NCI-H146 (cell line): ENCODE data around the gene INTU.
A peak's percentile ranks its signal among the peaks of the same experiment; 100 is the strongest.
"Not testable (repeated sequence)": the region's sequence is repeated elsewhere in the genome, so short reads cannot be mapped to it uniquely, and the experiment has no call there.

Experiments used
- DNase-seq: peaks from one replicate; lab custom pipeline; 2025; lab: John Stamatoyannopoulos, UW

Gene INTU

DNA sequence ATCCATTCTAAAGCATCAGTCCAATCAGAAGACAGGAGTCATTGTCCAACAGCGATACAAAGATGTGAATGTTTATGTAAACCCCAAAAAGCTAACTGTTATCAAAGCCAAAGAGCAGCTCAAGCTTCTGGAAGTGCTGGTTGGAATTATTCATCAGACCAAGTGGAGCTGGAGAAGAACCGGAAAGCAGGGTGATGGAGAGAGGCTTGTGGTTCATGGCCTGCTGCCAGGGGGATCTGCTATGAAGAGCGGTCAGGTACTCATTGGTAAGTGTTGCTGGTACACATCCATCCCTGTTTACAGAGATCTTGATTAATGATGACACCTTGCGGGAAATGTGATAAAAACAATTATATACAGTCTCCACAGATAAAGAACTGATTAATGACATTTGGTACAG is 11.0 kb downstream of the INTU start:
- DNase-seq = no peak

DNA sequence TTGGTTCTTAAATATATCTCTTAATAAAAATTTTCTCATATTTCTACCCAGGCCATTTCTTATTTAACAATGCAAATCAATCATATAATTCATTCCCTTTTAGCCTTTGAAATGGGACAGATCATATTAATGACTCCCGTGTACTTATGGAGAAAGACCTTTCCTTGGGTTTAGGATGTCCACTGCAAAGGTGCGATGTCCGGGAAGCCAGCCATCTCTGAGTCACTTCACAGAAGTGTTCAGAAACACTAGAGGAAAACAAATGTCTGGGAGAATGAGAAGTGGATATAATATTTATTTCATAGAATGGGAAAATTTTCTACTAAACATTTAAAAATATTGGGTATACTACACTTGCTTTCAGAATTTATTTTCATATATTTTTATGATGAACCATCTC is 15.3 kb downstream of the INTU start:
- DNase-seq = no peak

DNA sequence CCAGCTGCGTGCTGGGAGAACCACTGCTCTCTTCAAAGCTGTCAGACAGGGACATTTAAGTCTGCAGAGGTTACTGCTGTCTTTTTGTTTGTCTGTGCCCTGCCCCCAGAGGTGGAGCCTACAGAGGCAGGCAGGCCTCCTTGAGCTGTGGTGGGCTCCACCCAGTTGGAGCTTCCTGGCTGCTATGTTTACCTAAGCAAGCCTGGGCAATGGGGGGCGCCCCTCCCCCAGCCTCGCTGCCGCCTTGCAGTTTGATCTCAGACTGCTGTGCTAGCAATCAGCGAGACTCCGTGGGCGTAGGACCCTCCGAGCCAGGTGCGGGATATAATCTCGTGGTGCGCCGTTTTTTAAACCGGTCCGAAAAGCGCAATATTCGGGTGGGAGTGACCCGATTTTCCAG is 22.8 kb downstream of the INTU start:
- DNase-seq = not testable (repeated sequence)

DNA sequence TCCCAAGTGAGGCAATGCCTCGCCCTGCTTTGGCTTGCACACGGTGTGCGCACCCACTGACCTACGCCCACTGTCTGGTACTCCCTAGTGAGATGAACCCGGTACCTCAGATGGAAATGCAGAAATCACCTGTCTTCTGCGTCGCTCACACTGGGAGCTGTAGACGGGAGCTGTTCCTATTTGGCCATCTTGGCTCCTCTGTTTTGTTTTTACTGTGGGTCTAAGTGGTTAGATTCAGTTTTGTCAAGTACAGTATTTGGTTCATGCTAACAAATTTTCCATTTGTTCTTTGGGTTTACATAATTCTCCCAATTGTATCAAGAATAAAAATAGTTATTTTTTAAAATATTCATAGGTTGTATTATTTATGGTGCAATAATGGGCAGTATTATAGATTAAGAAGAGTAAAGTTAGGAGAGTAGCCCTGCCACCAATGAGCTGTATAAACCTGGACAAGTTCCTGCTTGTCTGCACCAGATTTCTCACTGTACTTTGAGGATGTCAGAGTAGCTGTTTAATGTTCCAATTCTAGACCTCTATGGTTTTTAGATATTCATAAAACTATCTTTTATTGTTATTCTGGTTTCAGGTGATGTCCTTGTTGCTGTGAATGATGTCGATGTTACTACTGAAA is 23.4 kb downstream of the INTU start:
- no peak for DNase-seq

DNA sequence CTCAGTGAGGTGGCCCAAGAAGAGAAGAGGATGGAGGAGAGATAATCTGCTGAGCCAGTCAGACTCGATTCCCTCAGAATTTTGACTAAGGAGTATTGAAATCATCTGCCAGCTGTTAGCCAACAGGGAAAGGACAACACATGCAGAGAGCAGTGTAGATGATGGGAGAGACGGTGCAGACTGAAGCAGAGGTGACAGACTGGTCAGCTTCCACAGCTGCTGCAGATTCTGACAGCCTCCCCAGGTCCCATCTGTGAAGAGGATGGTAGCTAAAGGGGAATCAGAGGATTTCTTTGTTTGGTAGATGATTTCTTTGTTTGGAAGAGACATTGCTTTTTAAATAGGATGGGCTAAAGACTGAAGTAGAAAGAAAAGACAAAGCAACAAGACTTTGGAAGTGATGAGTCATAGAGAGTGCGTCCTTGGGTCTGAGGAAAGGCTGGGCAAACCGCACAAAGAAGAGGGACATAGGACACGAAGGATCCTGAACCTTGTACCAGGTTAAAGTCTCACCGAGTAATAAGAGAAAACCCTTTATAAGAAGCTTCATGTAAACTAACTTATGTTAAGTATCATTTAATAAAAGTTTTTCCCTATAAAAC is 27.6 kb downstream of the INTU start:
- DNase-seq = no peak

DNA sequence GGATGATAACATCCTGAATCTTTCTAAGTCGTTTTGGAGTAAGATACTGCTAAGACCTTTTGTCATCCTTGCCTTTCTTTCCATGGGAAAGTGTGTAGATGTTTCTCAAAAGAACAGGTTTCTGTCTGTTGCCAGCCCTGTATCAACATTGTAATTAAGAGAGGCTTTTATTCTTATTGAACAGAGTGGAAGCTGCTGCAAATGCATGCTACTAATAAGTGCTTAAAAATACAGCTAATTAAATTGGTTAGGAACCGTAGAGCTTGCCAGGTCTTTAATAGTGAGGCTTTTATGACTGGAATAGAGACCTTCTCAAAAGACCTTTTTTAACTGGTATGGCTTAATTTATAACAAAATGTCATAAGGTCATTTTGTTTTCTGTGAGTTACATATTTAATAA is 34.4 kb downstream of the INTU start:
- no peak for DNase-seq

DNA sequence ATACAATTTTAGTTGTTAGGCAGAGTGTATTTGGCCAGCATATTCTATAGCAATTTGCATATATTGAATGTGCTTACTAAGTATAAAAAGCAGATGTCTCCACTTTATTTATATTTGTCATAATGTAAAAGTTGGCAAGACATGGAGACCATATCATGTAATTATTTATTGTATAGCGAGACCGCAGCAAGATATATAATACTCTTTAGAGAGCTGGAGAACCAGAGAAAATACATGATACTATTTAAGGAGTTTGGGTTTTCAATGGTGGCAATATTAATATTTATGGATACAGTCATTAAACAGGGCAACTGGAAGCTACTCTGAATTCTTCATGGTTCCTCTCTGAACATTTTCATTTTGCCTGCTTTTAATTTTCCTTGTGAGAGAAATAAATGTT is 35.0 kb downstream of the INTU start:
- no peak for DNase-seq

DNA sequence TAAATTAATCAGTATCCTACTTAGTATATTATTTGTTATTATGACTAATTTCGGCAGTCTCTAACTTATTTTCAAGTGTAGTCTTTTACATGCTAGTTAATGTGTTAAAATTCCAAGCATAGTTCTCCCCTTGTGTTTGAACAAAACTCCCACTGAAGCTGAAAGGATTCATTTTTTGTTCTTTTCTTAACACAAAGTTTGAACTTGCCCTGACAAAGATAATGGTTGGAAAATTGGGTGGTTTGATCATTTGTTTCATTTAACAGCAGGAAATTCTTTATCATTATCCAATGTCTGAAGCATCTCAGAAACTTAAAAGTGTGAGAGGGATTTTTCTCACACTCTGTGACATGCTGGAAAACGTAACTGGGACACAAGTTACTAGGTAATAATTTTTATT is 36.0 kb downstream of the INTU start:
- no peak for DNase-seq

DNA sequence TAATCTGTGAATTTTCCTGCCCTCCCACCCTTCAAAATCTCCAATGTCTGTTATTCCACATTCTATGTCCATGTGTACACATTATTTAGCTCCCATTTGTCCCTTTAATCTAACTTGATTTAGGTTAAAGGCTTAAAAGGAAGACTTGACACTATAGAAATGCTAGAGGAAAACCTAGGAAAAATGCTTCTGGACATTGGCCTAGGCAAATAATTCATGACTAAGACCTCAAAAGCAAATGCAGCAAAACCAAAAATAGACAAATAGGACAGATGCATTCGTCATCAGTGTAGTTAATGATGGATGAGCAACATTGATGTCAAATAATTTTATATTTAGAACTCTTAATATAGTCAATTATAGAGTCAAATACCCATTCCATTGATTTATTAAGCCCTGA is 36.9 kb downstream of the INTU start:
- no peak for DNase-seq

DNA sequence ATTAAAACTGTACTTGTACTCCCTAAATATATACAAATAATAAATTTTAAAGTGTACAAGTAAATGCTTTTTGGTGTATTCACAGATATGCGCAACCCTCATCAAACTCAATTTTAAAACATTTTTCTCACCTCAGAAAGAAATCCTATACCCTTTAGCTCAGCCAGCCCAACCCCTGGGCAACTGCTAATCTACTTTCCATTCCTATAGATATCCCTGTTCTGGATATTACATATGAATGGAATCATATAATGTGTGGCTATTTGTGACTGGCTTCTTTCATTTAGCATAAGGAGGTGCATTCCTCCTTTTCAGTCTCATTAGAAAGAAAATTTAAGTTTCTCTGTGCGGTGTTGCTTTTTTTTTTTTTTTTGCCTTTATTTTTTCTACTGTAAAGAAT is 39.4 kb downstream of the INTU start:
- no peak for DNase-seq

DNA sequence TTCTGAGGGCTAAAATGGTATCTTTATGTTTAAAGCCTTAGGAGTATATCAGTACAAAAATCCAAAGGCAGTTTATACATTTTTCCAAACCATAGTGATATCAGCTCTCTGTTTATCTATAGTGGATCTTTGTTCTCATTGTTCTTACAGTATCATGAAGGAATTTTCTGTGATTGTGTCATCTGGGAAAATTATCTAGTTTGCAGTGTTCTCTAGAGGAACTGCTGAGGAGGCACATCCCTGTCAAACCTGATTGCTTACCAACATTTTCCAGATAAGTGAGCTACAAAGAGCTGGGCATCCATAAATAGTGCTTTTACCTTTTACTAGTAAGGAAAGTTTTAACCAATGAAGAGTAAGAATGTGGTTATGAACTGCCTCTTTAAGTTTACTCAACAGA is 52.5 kb downstream of the INTU start:
- no peak for DNase-seq

DNA sequence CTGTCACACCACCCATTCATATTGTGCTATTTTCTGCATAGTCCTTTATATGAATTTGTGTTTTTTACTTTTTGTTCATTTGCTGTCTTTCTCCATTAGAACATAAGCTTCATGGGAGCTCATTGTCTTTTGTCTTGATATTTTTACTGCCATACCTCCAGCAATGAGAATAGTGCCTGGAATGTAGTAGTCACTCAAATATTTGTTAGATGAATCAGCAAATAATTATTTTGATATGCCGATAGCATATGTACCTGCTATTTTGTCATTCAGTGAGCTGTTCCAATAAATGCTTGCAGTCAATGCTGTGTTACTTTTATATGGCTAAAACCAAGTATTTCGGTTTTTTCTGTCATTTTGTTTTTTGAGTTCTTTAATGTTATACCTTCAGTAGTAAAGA is 53.9 kb downstream of the INTU start:
- no peak for DNase-seq

DNA sequence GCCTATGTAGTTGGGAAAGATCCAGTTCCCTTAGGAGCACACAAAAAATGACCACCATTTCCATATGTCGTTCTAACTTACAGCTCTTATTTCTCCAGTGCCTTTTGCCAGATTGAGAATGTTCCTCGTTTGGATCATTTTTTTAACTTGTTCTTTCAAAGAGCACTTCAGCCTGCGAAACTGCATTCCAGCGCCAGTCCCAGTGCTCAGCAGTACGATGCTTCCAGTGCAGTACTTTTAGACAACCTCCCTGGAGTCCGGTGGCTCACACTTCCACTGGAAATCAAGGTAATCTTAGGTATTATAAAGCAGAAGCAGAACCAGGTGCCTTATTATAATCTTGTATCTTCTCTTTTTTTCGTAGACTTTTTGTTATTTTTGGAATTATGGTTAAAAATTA is 54.8 kb downstream of the INTU start:
- no peak for DNase-seq

DNA sequence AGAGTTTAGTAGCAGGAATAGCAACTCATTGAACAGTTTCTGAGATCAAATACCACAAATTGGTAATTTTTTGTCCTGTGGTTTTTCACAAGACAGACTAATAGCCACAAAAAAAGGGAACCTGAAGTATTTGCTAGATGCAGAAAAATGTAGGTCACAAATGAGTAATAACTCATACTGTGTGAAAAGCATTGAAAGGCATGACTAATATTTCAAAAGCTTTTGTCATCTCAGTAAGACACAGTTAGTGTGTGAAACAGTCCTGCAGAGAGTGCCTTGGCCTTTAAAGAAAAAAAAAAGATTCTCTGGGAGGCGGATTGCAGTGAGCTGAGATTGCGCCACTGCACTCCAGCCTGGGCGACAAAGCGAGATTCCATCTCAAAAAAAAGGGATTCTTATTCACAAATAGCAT is 66.0 kb downstream of the INTU start:
- DNase-seq = no peak

DNA sequence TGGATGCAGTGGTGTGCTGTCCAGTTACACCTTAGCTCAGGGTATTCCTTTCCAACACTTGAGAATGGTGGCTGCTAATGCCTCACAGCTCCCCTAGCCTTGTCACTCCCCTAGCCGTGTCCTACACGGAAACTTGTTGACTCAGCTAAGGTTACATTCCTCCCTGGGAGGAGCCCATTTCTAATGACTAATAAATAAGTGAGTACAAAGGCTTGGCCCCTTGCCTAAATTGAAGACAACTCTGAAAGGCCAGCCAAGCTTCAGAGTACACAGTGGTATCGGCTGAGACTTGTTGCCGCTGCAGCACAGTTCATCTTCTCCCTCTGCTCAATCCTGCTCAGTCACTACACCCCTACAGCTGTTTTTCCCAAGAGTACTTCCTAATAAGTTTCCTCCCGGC is 76.2 kb downstream of the INTU start:
- DNase-seq = no peak

DNA sequence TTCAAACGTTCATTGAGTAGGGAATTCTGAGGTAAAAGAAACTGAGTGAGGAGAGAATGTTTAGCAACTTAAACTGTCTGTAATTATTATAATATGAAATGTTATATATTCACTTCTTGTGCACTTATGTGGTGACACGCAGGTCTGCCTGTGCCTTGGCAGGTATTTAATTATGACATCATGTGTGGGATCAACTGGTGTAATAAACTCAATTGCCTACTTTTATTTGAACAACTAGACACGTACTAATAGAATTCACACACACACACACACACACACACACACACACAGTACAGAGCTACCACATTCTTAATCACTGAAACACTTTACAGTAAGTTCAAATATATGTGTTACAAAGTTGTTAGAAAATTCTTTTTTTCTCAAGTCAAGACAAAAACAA is 76.7 kb downstream of the INTU start:
- no peak for DNase-seq

DNA sequence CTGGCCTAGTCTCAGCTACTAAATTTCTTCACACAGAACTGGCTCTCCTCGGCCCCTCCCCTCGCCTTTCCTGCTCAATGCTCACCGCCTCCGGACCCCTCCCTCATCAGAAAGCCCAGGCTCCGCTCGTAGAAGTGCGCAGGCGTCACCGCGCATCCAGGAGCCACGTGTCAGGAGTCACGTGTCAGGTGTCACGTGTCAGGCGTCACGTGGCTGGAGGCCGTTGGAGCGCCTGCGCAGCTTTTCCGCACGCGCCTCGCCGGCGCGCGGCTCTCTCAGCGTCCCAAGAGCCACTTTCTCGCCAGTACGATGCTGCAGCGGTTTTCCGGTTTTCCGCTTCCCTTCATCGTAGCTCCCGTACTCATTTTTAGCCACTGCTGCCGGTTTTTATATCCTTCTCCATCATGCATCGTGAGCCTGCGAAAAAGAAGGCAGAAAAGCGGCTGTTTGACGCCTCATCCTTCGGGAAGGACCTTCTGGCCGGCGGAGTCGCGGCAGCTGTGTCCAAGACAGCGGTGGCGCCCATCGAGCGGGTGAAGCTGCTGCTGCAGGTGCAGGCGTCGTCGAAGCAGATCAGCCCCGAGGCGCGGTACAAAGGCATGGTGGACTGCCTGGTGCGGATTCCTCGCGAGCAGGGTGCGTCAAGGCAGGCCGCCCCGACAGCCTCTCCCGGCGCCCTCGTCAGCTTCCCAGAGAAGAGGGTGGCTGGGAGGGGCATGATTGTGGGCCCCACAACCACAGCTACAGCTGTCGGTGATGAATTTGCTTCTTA is 97.6 kb downstream of the INTU start, which contains the start of gene SLC25A31:
Gene SLC25A31 (plus strand): TSS at position 259 of the 772 bp plus-strand sequence. CDS start 146 bp downstream, at position 405.
- DNase-seq = no peak

DNA sequence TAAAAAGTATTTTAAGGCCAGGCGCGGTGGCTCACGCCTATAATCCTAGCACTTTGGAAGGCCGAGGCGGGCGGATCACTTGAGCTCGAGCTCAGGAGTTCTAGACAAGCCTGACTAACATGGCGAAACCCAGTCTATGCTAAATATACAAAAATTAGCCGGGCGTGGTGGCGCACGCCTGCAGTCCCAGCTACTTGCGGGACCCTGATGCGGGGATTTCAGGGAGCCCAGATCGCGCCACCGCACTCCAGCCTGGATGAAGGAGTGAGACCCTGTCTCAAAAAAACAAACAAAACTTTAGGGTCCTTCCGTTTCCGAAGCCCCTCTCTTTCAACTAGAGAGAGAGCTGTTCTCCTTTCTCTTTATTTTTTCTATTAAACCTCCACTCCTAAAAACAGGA is 98.6 kb downstream of the INTU start:
- DNase-seq = no peak

DNA sequence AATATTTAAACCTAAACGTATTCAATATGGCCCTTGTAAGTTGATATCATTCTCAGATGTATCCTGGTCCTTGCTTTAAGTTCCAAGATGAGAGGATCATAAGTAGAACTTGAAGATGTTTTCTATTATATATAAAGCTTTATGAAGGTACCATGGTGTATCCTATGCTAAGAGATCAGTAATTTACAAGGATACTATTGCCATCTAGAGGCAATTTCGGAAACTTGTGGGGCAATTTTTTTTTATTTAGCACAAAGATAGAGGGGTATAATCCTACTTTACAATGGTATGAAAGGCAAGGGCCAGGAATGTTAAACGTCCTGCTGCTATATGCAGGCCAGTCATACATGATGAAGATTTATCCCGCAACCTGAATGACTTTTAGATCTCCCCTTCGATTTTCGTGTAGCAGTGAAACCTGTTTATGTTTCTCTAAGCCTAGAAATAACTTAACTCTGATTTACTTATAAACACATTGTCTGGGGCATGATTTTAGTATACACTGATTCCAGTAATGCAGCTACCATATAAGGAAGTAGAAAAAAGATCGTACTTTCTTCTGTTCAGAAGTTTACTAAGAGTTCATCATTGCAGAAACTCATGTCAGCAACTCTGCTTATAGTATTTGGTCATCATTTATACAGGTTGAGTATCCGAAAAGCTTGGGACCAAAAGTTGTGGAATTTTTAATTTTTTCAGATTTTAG is 100.0 kb downstream of the INTU start:
- DNase-seq = peak; percentile 16

DNA sequence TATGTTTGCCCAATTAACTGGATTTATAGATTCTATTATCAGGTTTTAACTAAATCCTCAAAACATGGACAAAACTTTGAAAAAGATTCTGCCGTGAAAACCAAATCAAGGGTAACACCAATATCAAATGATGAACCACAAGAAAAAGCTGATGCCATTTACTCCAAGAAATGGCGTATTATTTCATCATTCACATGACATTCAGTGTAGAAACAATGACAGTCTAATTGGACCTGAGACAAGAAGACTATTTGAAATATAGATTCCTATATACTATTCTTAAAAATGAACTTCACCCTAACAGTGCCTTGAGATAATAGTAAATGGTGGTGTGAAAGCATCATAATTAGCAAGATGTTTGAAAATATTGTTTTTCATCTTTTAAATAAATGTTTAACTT is 102.2 kb downstream of the INTU start:
- DNase-seq = no peak

DNA sequence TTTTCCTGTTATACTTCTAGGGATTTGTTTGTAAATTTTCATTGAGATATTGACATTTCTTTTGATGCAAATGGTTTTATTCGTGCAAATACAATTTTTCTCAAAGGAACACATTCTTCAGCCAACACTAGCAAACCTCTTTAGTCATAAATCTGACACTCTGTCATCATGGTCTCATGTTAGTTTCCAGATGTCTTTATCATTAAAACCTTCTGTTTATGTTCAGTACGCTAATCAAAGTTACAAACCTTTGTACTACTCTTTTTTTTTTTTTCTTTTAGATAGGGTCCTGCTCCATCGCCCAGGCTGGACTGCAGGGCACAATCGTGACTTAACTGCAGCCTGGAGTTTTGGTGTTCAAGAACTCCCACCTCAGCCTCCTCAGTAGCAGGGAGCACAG is 104.5 kb downstream of the INTU start:
- DNase-seq = no peak

DNA sequence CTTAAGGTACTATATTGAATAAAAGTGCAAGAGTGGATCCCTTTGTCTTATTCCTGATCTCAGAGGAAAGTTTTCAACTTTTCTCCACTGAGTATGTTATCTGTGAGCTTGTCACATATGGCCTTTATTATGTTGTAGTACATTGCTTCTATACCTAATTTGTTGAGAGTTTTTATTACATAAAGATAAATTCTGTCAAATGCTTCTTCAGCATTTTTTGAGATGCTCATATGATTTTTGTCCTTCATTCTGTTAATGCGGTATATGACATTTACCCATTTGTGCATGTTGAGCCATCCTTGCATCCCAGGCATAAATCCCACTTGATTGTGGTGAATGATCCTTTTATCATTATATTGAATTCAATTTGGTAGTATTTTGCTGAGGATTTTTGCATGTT is 108.5 kb downstream of the INTU start:
- no peak for DNase-seq

DNA sequence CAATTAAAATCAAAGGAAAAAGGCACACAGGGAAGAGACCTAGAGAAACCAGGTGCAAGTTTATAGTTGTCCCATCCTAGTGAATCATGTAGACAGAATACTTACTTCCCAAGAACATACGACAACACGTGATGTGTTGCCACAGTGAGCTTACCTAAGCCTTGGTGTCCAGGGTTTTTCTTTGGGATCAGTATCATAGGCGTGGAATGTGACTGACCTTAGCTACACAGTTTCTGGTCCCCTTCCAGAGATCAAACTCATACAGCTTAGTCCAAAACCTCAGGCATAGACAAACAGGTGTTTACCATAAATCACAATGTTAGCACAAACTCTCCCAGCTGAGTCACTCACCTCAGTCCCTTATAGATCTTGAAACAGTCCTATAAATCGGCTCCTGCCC is 115.1 kb downstream of the INTU start:
- DNase-seq = no peak
